Fibroblast of pulmonary artery (primary cell): ENCODE results near the gene DERA.
"Not testable (repeated sequence)": the region's sequence is repeated elsewhere in the genome, so short reads cannot be mapped to it uniquely, and the experiment has no call there.

Experiments
- DNase-seq: peaks from one replicate; pipeline ENCODE4 v3.0.0-alpha.2; 2010; ENCODE audit warnings: low read depth
- H3K4me3 ChIP-seq: replicated peaks from 2 replicates; pipeline ENCODE4 v1.5.1; 2011; ENCODE audit warnings: low read depth, mild to moderate bottlenecking, control low read depth, low read length, moderate library complexity
- CTCF ChIP-seq: IDR thresholded peaks from 2 replicates; pipeline ENCODE4 v1.5.1; 2011; ENCODE audit warnings: mild to moderate bottlenecking, control low read depth, low read length, inconsistent platforms; ENCODE audit errors: missing control alignments

Gene DERA

GRCh38 chr12:15910864-15911721 is at the start of gene DERA:
DERA (plus strand) TSS chr12:15911332; CDS start chr12:15911384, 52 bp downstream.
- DNase-seq = peak; percentile 69
- TF ChIP-seq CTCF = no peak
- peak within 1 kb of the TSS; percentile 73 for H3K4me3 ChIP-seq

- peak; percentile 36 for DNase-seq
Measured at GRCh38 chr12:15861404-15861803, 49.7 kb upstream of the DERA start.

DNA sequence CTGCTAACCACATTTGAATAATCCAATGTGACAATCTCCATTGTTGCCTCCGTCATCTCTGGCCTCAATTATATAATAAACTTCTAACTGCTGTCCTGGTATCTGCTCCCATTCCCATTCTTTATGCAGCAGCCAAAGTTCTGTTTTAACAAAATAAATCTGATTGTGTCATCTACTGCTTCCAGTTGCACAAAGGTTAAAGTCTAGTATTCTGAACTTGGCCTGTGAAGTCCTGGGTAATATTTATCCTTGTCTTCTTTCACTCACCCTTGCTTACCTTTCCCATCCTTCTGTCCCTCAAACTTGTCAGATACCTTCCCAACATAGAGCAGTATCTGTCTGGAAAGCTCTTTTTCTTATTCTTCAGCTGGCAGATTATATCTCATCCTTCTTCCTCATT is 48.3 kb upstream of the DERA start:
- no peak for DNase-seq
- H3K4me3 ChIP-seq = no peak overlapping the region
- no peak for TF ChIP-seq CTCF

More at GRCh38 chr12:15861404-15861803, 49.7 kb upstream of the DERA start:
- no peak for TF ChIP-seq CTCF
- no peak overlapping the region for H3K4me3 ChIP-seq

GRCh38 chr12:15863372-15863771 is 47.8 kb upstream of the DERA start:
- no peak overlapping the region for H3K4me3 ChIP-seq
- no peak for TF ChIP-seq CTCF
- DNase-seq = no peak

- DNase-seq = no peak
- TF ChIP-seq CTCF = no peak
- no peak overlapping the region for H3K4me3 ChIP-seq
Measured at GRCh38 chr12:15863984-15864383, 47.1 kb upstream of the DERA start.

DNA sequence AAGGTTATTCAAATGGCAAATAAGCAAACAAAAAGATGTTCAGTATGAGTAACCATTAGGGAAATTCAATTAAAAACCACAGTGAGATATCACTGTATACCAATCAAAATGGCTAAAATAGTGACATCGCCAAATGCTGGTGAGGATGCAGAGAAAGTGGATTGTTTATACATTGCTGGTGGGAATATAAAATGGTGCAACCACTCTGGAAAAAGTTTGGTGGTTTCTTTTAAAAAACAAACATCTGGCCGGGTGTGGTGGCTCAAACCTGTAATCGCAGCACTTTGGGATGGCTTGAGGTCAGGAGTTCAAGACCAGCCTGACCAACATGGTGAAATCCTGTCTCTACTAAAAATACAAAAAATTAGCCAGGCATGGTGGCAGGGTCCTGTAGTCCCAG is 42.9 kb upstream of the DERA start:
- H3K4me3 ChIP-seq = no peak overlapping the region
- DNase-seq = no peak
- no peak for TF ChIP-seq CTCF

- DNase-seq = no peak
- no peak for TF ChIP-seq CTCF
Measured at GRCh38 chr12:15873556-15873955, 37.6 kb upstream of the DERA start.

GRCh38 chr12:15874556-15875145 is 36.5 kb upstream of the DERA start:
- not testable (repeated sequence) for DNase-seq, H3K4me3 ChIP-seq

More at GRCh38 chr12:15873556-15873955, 37.6 kb upstream of the DERA start:
- no peak overlapping the region for H3K4me3 ChIP-seq
